NCI-H146 treated with DMSO at 0.1 percent for 48 hours (cell line): ENCODE measurements around the gene SYNE1.

Source experiments
- DNase-seq: peaks from one replicate; lab custom pipeline; 2025; ENCODE audit not compliant: unreplicated experiment; lab: John Stamatoyannopoulos, UW

The SYNE1 gene

GRCh38 chr6:152246554-152247337 is 390.4 kb downstream of the SYNE1 start:
- DNase-seq: no peak

- DNase-seq: no peak
Observed at GRCh38 chr6:152244998-152245630, 392.0 kb downstream of the SYNE1 start.

DNA sequence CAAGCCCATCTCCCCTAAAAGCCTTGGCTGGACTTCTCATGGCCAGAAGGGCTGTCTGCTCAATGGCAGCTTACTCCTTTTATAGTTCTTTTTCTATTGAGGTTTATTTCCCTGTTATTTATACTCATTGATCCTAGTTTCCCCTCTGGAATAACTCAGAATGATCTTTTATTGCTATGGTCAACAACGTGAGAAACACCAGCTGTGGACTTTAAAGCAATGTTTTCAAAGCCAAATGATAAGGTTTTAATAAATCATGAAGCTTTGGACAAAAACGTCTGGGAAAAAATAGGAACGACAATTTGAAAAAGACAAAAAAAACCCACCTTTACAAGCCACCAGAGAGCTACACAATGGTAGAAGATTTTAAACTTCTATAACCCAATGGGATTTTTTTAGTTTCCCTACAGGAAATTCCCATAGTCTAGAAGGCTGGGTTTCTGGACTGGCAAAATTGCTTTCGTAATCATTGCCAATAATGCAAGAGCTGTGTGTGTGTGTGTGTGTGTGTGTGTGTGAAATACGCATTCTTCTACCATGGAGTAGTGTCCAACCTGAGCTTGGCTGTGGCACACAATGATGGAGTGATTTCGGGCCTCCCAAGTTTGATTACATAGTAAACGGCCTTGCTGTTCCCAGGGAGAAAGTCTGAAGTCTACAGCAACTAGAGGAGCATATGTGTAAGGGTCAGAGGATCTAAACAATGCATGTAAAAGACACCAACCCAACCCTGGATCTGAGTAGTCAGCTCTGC is 396.0 kb downstream of the SYNE1 start:
- no peak for DNase-seq

GRCh38 chr6:152240436-152240835 is 396.7 kb downstream of the SYNE1 start:
- DNase-seq: no peak

DNA sequence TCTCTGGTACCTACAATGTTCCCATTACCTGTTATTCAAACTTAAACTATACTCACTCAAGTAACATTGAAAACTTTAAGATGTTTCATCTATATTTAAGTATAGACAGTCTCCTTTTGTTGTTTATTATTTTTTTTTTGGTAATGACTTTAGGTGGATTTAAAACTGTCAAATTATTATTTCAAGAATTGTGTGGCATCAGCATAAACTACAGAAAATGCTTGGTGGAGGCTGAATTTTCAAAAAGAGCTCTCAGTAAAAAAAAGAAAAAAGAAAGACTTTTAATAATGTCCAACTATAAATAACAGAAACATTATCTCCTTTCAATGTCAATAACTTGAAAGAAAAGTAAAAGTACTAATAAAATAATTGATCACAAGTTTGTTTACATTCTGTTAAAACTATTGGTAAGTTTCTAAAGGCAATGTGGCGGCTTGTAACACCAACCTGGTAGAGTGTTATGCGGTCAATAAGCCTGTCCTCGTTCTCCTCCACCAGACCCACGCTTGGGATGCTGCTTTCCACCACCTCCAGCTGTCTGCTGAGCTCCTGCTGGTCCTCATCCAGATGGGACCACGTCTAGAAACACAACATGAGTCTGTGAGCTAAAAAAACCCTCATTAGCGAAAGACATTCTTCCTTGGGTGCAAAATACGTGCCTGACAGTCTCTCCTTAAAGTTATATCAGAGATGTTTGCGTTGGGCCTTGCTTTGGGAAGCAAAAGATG is 400.6 kb downstream of the SYNE1 start:
- DNase-seq: no peak

- no peak for DNase-seq
Observed at GRCh38 chr6:152233547-152234320, 403.4 kb downstream of the SYNE1 start.

DNA sequence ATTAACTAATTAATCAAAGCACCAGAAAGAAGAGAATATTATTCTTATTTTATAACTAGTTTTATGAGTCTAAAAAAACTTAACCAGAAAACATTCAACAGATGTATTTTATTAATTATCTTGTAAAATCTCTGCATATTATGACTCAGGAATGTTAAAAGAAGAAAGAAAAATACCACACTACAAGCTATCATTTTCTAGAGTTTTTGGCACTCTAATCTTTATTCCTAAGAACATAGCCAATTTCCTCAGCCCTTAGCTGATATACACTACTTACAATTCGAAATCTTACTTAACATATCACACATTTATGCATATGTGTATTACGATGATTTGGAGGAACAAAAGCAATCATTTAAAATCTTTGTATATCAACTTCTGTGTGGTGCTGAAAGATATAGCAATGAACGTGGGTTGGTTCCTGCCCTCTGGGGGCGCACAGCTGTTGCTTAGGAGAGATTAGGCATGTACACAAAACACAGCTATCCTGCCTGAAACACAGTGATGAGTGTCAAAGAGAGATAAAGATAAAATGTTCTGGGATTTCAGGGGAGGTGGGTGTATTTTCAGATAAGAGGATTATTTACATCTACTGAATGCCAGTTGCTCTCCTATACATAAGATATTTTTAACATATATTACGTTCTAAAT is 404.5 kb downstream of the SYNE1 start:
- no peak for DNase-seq

- DNase-seq: no peak
Observed at GRCh38 chr6:152229330-152229729, 407.8 kb downstream of the SYNE1 start.

- no peak for DNase-seq
Observed at GRCh38 chr6:152226119-152226518, 411.0 kb downstream of the SYNE1 start.

DNA sequence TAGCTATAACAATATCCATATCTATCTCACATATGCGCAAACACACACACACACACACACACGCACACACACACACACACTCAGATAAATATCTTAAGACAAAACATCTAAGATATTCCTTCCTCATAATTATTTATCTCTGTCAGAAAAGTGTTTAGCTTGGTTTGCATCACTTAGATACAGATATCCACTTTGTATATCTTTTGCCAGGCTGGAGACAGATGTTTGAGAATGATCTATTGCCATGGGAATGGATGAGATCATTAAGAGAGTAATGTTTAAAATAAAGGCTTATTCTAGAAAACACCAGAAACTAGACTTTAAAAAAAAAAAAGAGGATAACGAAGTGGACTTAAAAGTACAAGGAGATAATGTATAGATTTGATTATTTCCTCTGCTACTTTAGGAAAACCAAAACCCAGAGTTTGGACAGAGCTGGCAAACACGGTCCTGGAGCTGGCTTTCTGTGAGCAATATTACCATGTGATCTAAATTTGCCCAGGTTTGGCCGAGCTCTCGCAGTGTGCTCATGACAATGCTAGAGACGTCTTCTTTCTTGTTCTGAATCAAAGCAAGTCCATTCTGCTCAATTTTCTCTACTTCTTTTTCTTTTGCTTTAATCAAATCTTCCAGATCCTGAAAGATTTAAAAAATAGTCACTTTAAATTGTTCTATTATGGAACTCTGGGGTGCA is 411.8 kb downstream of the SYNE1 start:
- no peak for DNase-seq

DNA sequence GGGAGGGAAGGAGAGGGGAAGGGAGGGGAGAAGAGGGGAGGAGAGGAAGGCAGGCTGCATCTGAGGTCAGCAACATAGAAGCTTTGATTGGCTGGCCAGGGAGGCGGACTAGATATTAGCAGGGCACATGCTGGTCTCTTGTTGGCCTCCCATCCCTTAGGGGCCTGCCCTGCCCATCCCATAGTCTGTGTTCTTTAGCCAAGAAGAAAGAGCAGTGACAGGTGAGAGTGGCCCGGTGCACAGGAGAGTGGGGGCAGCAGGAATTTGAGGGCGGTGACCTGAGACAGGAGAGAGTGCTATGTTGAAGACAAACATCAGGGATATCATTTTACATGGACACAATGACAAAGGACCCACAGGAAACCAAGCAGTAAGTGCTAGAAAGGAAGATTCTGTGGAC is 413.5 kb downstream of the SYNE1 start:
- peak; percentile 98 for DNase-seq

DNA sequence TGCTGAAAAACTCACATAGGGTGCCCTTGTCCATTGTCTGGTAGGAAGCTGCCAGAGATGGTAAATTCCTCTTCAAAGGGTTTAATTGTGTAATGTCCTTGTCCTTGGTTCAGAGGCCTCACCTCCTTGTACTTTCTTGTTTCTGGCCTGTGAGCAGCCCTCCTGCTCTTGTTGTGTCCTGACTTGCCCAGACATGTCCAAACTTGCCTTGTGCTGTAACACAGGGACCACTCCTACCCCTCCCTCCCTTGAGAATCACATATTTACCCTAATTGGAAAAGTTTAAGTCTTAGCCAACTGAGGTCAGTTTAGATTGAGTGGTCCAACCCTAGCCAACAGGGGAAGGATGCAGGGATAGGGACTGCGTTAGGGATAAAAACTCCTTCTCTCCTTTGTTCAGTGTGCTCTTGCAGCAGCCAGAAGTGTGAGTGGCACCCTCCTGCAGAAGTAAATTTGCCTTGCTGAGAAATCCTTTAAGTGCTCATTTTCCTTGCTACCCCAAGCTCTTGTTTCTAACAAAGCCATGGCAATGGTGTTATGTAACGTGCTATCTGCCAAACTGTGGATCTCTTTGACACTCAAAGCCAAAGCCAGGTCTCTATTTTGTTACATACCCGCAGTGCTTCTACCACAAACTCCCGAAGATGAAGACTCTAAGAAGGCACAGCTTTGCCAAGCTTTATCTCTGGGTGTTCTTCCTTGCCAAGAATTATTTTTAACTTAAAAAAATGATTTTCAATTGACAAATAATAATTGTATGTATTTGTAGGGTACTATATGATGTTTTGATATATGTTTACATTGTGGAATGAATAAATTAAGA is 415.1 kb downstream of the SYNE1 start:
- DNase-seq: no peak

DNA sequence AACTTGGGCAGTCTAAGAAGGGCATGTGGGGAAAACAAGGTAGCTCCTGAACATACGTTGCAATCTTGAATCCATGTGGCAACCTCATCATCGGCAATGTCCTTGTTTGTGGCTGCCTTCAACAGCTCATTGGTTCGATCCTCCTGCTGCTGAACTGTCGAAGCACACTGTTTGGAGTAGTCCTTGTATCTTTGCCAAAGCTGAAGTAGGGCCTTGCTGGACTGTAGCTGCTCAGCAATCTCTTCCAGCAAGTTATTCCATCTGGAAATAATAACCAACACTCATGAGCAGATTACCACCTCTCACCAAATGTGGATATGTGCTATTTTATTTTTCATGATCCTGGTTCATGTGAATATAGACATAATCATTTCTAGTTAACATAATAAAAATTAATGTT is 416.4 kb downstream of the SYNE1 start:
- no peak for DNase-seq

GRCh38 chr6:152218887-152219286 is 418.3 kb downstream of the SYNE1 start:
- DNase-seq: peak; percentile 72

- no peak for DNase-seq
Observed at GRCh38 chr6:152212437-152212836, 424.7 kb downstream of the SYNE1 start.

DNA sequence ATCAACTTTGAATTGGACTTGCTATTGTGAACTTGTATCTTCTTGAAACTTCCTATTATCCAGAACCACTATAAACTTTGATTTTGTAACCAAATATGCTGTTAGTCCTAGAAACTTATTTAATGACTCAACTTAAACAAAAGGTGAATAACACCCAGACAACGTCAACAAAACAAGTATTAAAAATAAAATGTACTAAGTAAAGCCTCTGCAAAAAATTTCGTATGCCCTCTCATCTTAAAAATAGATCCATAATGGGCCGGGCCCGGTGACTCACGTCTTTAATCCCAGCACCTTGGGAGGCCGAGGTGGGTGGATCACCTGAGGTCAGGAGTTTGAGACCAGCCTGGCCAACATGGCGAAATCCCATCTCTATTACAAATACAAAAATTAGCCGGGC is 428.0 kb downstream of the SYNE1 start:
- no peak for DNase-seq

DNA sequence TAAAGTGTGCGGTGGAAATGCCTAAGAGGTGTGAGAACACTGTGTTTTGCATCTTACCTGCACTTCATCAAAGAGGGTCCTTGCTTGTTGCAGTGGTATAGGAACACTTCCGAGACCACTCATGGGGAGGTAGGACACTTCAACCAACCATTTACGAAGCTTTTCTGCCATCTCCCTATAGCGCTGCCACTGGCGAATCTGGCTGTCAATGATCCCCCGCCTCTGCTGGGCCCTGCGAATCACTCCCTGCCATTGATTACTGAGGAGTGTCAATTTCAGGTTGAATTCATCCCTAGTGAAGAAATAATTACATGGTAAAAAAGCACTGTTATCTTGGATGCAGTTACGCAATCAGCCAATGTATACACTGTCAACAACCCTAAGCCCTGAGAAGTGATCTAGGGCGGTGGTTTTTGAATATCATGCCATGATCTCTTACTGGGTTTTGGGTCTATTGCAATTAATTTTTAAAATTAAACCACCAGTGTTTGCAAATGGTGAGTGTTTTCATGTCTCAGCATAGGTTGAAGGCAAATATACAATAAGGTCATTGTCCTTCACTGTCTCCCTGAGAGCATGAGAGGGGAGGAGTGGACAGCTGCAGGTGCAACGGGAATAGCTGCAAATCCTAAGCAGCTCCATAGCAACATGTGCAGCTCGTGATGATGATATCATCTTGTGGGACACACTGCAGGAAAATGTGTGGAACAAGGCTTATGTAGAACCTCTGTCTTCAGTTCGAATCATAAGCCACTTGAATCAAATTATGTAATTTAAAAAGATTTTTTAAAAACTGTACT is 429.0 kb downstream of the SYNE1 start:
- peak; percentile 100 for DNase-seq
